Measurements from ENCODE around the gene SHANK1.

DNA sequence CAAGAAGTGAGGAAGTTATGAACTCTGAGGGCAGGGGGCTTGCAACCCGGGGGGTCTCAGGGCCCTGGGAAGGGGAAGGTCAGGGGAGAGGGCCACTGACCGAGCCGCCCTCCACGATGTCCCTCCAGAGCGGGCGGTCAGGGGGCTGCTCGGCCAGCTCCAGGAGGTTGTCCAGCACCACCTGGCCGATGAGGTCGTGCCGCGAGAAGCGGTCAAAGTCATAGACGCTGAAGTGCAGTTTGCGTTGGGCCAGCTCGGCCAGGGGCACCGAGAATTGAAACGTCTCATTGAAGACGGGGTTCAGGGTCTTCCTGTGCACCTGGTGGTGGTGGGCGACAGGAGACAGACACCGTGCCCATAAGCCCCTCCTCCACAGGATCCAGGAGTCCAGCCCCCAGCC, 90.4 kb downstream of the SHANK1 start:
- TF ChIP-seq, protein P1, sequence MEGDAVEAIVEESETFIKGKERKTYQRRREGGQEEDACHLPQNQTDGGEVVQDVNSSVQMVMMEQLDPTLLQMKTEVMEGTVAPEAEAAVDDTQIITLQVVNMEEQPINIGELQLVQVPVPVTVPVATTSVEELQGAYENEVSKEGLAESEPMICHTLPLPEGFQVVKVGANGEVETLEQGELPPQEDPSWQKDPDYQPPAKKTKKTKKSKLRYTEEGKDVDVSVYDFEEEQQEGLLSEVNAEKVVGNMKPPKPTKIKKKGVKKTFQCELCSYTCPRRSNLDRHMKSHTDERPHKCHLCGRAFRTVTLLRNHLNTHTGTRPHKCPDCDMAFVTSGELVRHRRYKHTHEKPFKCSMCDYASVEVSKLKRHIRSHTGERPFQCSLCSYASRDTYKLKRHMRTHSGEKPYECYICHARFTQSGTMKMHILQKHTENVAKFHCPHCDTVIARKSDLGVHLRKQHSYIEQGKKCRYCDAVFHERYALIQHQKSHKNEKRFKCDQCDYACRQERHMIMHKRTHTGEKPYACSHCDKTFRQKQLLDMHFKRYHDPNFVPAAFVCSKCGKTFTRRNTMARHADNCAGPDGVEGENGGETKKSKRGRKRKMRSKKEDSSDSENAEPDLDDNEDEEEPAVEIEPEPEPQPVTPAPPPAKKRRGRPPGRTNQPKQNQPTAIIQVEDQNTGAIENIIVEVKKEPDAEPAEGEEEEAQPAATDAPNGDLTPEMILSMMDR (IDR thresholded peaks at IDR 0.05): no peak
- TF ChIP-seq POLR2A (IDR thresholded peaks at IDR 0.05): no peak
